HG03045 (cell line): Measurements from ENCODE around the gene FMO5.
"Not testable (repeated sequence)": the region's sequence is repeated elsewhere in the genome, so short reads cannot be mapped to it uniquely, and the experiment has no call there.

ENCODE experiments used
- ATAC-seq: cut with Tn5 transposase; IDR thresholded peaks from one replicate; pipeline ENCODE4 v1.9.1; 2021; ENCODE audit warnings: mild to moderate bottlenecking, moderate library complexity; ENCODE audit not compliant: unreplicated experiment

Gene FMO5

GRCh38 chr1:147238925-147239820 is 14.0 kb upstream of the FMO5 start:
- no peak for ATAC-seq

- ATAC-seq = no peak
Measured at GRCh38 chr1:147238053-147238902, 13.1 kb upstream of the FMO5 start.

- ATAC-seq = no peak
Measured at GRCh38 chr1:147236959-147237791, 12.0 kb upstream of the FMO5 start.

- no peak for ATAC-seq
Measured at GRCh38 chr1:147236448-147236847, 11.3 kb upstream of the FMO5 start.

- no peak for ATAC-seq
Measured at GRCh38 chr1:147235822-147236221, 10.7 kb upstream of the FMO5 start.

- ATAC-seq = not testable (repeated sequence)
Measured at GRCh38 chr1:147233903-147234302, 8.8 kb upstream of the FMO5 start.

GRCh38 chr1:147231032-147231431 is 5.9 kb upstream of the FMO5 start:
- ATAC-seq = not testable (repeated sequence)

GRCh38 chr1:147223740-147224615 is 1.2 kb downstream of the FMO5 start:
- no peak for ATAC-seq

- ATAC-seq = no peak
Measured at GRCh38 chr1:147218606-147219005, 6.5 kb downstream of the FMO5 start.

- ATAC-seq = no peak
Measured at GRCh38 chr1:147217141-147217540, 8.0 kb downstream of the FMO5 start.

- ATAC-seq = no peak
Measured at GRCh38 chr1:147216124-147216523, 9.0 kb downstream of the FMO5 start.

GRCh38 chr1:147215540-147215916 is 9.6 kb downstream of the FMO5 start:
- no peak for ATAC-seq

GRCh38 chr1:147214842-147215539 is 10.1 kb downstream of the FMO5 start:
- no peak for ATAC-seq

- ATAC-seq = no peak
Measured at GRCh38 chr1:147214325-147214724, 10.8 kb downstream of the FMO5 start.

- ATAC-seq = no peak
Measured at GRCh38 chr1:147213271-147213670, 11.9 kb downstream of the FMO5 start.

GRCh38 chr1:147211577-147211976 is 13.6 kb downstream of the FMO5 start:
- no peak for ATAC-seq

GRCh38 chr1:147210987-147211386 is 14.2 kb downstream of the FMO5 start:
- no peak for ATAC-seq

- no peak for ATAC-seq
Measured at GRCh38 chr1:147209825-147210821, 15.0 kb downstream of the FMO5 start.
